Measurements from ENCODE around the gene RGS10.

- TF ChIP-seq CTCF (IDR thresholded peaks at IDR 0.05; ENCODE audit: low read length) (0 out of 2 replicates have a peak, but pooled peaks have one; percentile 1), EZH2 (optimal IDR thresholded peaks at IDR 0.05; ENCODE audit: low read depth, low read length) (no peak)
These were observed 52.6 kb downstream of the RGS10 start for GRCh38 chr10:119489991-119490326.

Data from MM.1S (cell line).